SH-SY5Y (cell line): ENCODE results near the gene NUP160.

Experiments used
- GATA2 ChIP-seq: IDR thresholded peaks from 2 replicates; pipeline ENCODE4 v1.6.1; 2011; ENCODE audit warnings: mild to moderate bottlenecking, low read depth, low read length
- GATA3 ChIP-seq: IDR thresholded peaks from 2 replicates; pipeline ENCODE4 v1.6.1; 2011; ENCODE audit warnings: low read depth, mild to moderate bottlenecking, low read length, moderate library complexity

- TF ChIP-seq GATA3 = no peak
- TF ChIP-seq GATA2 = no peak
Measured at GRCh38 chr11:47864901-47865300, 16.8 kb upstream of the NUP160 start.
